SK-N-SH (cell line): ENCODE data around the gene NEURL3. TPM values are rescaled to one million over a fixed set of nuclear protein-coding genes. Genes with fewer than 3 reads are reported as not detected.

Experiments used
- CTCF ChIA-PET: fragments of 300-600, 350-600 bp; formaldehyde crosslinking; extraction: SDS; loops from one replicate; lab custom pipeline; 2021; lab: Yijun Ruan, JAX
- POLR2A ChIA-PET: fragments of 350-600 bp; sonication (Branson Sonifier 250); formaldehyde crosslinking; extraction: SDS; loops from one replicate; lab custom pipeline; 2020; ENCODE audit warnings: antibody characterized with exemption, inconsistent platforms; lab: Yijun Ruan, JAX
- DNase-seq: peaks from one replicate; pipeline ENCODE4 v3.0.0; 2012
- H2AFZ ChIP-seq: fragments of 200-600 bp; sonication (generic); 2 replicates; pipeline ENCODE4 v1.8.1; 2016; ENCODE audit warnings: antibody characterized with exemption, mild to moderate bottlenecking, low read depth
- H3F3A ChIP-seq: fragments of 200-600 bp; sonication (generic); replicated peaks from 2 replicates; pipeline ENCODE3; 2016; ENCODE audit warnings: antibody characterized with exemption, mild to moderate bottlenecking; ENCODE audit not compliant: insufficient read depth
- H3K27ac ChIP-seq, 2 experiments: fragments of 200-500 bp in 1 of 2; fragments of 200-600 bp in 1 of 2; sonication (Bioruptor generic) in 1 of 2; sonication (generic), shearing (Covaris generic) in 1 of 2; 2 replicates each; pipeline versions ENCODE4 v1.5.1 to v1.6.1; 2014 to 2016; ENCODE audit warnings: low read depth in 2 of 2, inconsistent platforms in 1 of 2, low read length in 1 of 2, mild to moderate bottlenecking in 1 of 2, mixed read lengths in 1 of 2
- H3K27me3 ChIP-seq: fragments of 200-600 bp; sonication (generic), shearing (Covaris generic); 2 replicates; pipeline ENCODE4 v1.6.1; 2016; ENCODE audit warnings: mixed run types; ENCODE audit not compliant: insufficient read depth
- H3K36me3 ChIP-seq, 2 experiments: fragments of 200-500 bp in 1 of 2; fragments of 200-600 bp in 1 of 2; sonication (Bioruptor generic) in 1 of 2; sonication (generic) in 1 of 2; replicated peaks in 1 of 2; 2 replicates each; pipeline versions ENCODE3 to v1.5.1; 2014 to 2016; ENCODE audit warnings: low read length in 1 of 2, mild to moderate bottlenecking in 1 of 2; ENCODE audit not compliant: insufficient read depth in 2 of 2, control insufficient read depth in 1 of 2
- H3K4me1 ChIP-seq, 2 experiments: fragments of 200-500 bp in 1 of 2; fragments of 200-600 bp in 1 of 2; sonication (Bioruptor generic) in 1 of 2; sonication (generic), shearing (Covaris generic) in 1 of 2; 2 replicates each; pipeline versions ENCODE4 v1.5.1 to v1.6.1; 2014 to 2016; ENCODE audit warnings: low read depth in 1 of 2, low read length in 1 of 2, mixed run types in 1 of 2; ENCODE audit not compliant: insufficient read depth in 2 of 2, control insufficient read depth in 1 of 2
- H3K4me2 ChIP-seq: fragments of 200-600 bp; sonication (generic), shearing (Covaris generic); 2 replicates; pipeline ENCODE4 v1.6.1; 2017; ENCODE audit warnings: mixed run types
- H3K4me3 ChIP-seq, 2 experiments: fragments of 200-500 bp in 1 of 2; fragments of 200-600 bp in 1 of 2; sonication (Bioruptor generic) in 1 of 2; sonication (generic), shearing (Covaris generic) in 1 of 2; 2 replicates each; pipeline versions ENCODE4 v1.5.1 to v1.8.1; 2014 to 2016; ENCODE audit warnings: low read depth in 2 of 2, inconsistent platforms in 1 of 2, low read length in 1 of 2, mild to moderate bottlenecking in 1 of 2, mixed read lengths in 1 of 2, moderate library complexity in 1 of 2
- H3K79me2 ChIP-seq: fragments of 200-600 bp; sonication (generic); 2 replicates; pipeline ENCODE4 v1.8.1; 2017; ENCODE audit warnings: mild to moderate bottlenecking; ENCODE audit not compliant: insufficient read depth
- H3K9ac ChIP-seq: fragments of 200-600 bp; sonication (generic); 2 replicates; pipeline ENCODE4 v1.6.1; 2017; ENCODE audit warnings: mixed run types
- H3K9me2 ChIP-seq: fragments of 200-600 bp; sonication (generic); 2 replicates; pipeline ENCODE4 v1.6.1; 2017; ENCODE audit warnings: mixed run types
- H3K9me3 ChIP-seq: fragments of 200-600 bp; sonication (generic); 2 replicates; pipeline ENCODE4 v1.6.1; 2017; ENCODE audit warnings: mixed run types, mild to moderate bottlenecking, moderate library complexity
- H4K20me1 ChIP-seq: fragments of 200-600 bp; sonication (generic); 2 replicates; pipeline ENCODE4 v1.6.1; 2017; ENCODE audit warnings: mild to moderate bottlenecking, mixed run types; ENCODE audit not compliant: insufficient read depth
- CHD2 ChIP-seq: fragments of 150-350 bp; IDR thresholded peaks from 2 replicates; pipeline ENCODE4 v1.6.1; 2018; ENCODE audit warnings: low read length; ENCODE audit not compliant: partially characterized antibody
- ELF1 ChIP-seq: IDR thresholded peaks from 2 replicates; pipeline ENCODE4 v1.4.0; 2012
- FOSL2 ChIP-seq: IDR thresholded peaks from 2 replicates; pipeline ENCODE4 v1.4.0; 2012; ENCODE audit warnings: low read depth, mild to moderate bottlenecking, moderate library complexity, borderline replicate concordance
- FOXM1 ChIP-seq: IDR thresholded peaks from 2 replicates; pipeline ENCODE4 v1.4.0; 2012; ENCODE audit warnings: low read depth, mild to moderate bottlenecking
- GABPA ChIP-seq: IDR thresholded peaks from 2 replicates; pipeline ENCODE4 v1.4.0; 2012; ENCODE audit warnings: low read depth, mild to moderate bottlenecking
- JUND ChIP-seq: IDR thresholded peaks from 2 replicates; pipeline ENCODE4 v1.4.0; 2012
- MEF2A ChIP-seq: IDR thresholded peaks from 2 replicates; pipeline ENCODE4 v1.4.0; 2012; ENCODE audit warnings: low read depth, borderline replicate concordance
- MXI1 ChIP-seq: IDR thresholded peaks from 2 replicates; pipeline ENCODE4 v1.6.1; 2012; ENCODE audit warnings: mild to moderate bottlenecking, low read depth, low read length, improper control_type of control experiment
- PBX3 ChIP-seq: IDR thresholded peaks from 2 replicates; pipeline ENCODE4; 2012
- POLR2AphosphoS5 ChIP-seq: IDR thresholded peaks from 2 replicates; pipeline ENCODE4 v1.6.1; 2012; ENCODE audit warnings: low read depth, low read length
- RAD21 ChIP-seq: IDR thresholded peaks from 2 replicates; pipeline ENCODE4 v1.6.1; 2012; ENCODE audit warnings: mild to moderate bottlenecking, low read length
- REST ChIP-seq: IDR thresholded peaks from 2 replicates; pipeline ENCODE4 v1.6.1; 2012; ENCODE audit warnings: mild to moderate bottlenecking, low read depth, low read length, moderate library complexity
- SIN3A ChIP-seq: IDR thresholded peaks from 2 replicates; pipeline ENCODE4 v1.6.1; 2012; ENCODE audit warnings: low read depth, mild to moderate bottlenecking, low read length, moderate library complexity, borderline replicate concordance
- TCF12 ChIP-seq: IDR thresholded peaks from 2 replicates; pipeline ENCODE4 v1.4.0; 2012
- WGBS: methylation state at CpG from one replicate; pipeline ENCODE4 v1.1.6; 2017; ENCODE audit warnings: low lambda C conversion rate; 5-methylcytosine and 5-hydroxymethylcytosine counted together
- polyA plus RNA-seq, 3 experiments: library from polyadenylated mRNA; depleted of rRNA; stranded (reverse); fragments of >200 nt; gene quantifications; 2 replicates each; pipeline ENCODE4 v1.2.3, GENCODE V29; 2012

NEURL3 gene
- polyA plus RNA-seq, 1 of the 3 experiments (the other 2 are of a cell fraction) = 0.08 TPM

- no peak for DNase-seq
- H3K4me3 ChIP-seq = no peak overlapping the region
- H4K20me1 ChIP-seq = no peaks in the 10 kb centered on the region
- H3K4me1 ChIP-seq = peaks cover 0 to 5% of the 10 kb centered on the region in 2 experiments; a peak in 1 of 4 replicates
- no peak overlapping the region for H2AFZ ChIP-seq
- no peak overlapping the region for H3K27ac ChIP-seq
- H3K27me3 ChIP-seq = no peaks in the 10 kb centered on the region
- H3K4me2 ChIP-seq = no peak overlapping the region
- POLR2A ChIA-PET = no interaction called here
- no peaks in the 10 kb centered on the region for H3K36me3 ChIP-seq
- CTCF ChIA-PET = interaction anchor here (0.7 to 7.4 kb wide), 2 partner anchors 13 to 31 kb away, joined by 3 to 59 read pairs; no protein-coding TSS in a partner anchor
- H3F3A ChIP-seq = no peaks in the 10 kb centered on the region
- no peaks in the 10 kb centered on the region for H3K79me2 ChIP-seq
- no peak overlapping the region for H3K9ac ChIP-seq
- H3K9me2 ChIP-seq = no peaks in the 10 kb centered on the region
- TF ChIP-seq FOSL2 (no peak), MEF2A (no peak), FOXM1 (no peak), CHD2 (no peak), REST (no peak), SIN3A (no peak)
- H3K9me3 ChIP-seq = peaks cover 2% of the 10 kb centered on the region; the same call in 1 of the 2 replicates
- WGBS = 76% methylated on average over 7 of the region's 9 CpGs
These were observed 17.4 kb upstream of the NEURL3 start for GRCh38 chr2:96522304-96523203.

- Histone ChIP-seq H3K27ac (no peak overlapping the region), H3K4me1 (peaks cover 0 to 5% of the 10 kb centered on the region in 2 experiments; a peak in 1 of 4 replicates), H3K36me3 (no peaks in the 10 kb centered on the region), H3K9me3 (peaks cover 9% of the 10 kb centered on the region), H3K9me2 (no peaks in the 10 kb centered on the region), H2AFZ (no peak overlapping the region), H4K20me1 (no peaks in the 10 kb centered on the region), H3K4me3 (no peak overlapping the region), H3K4me2 (no peak overlapping the region), H3K27me3 (no peaks in the 10 kb centered on the region), H3F3A (no peaks in the 10 kb centered on the region), H3K9ac (no peak overlapping the region), H3K79me2 (no peaks in the 10 kb centered on the region)
- CTCF ChIA-PET = interaction anchor here (0.6 to 7.4 kb wide), 2 partner anchors 12 to 93 kb away, joined by 3 to 59 read pairs; no protein-coding TSS in a partner anchor
- WGBS = 96% methylated on average over 2 of the region's 2 CpGs
- DNase-seq = no peak
- TF ChIP-seq ELF1 (no peak), RAD21 (no peak), TCF12 (no peak), JUND (no peak), GABPA (no peak), MXI1 (no peak), PBX3 (no peak), POLR2AphosphoS5 (no peak)
- POLR2A ChIA-PET = no interaction called here
These were observed 16.1 kb upstream of the NEURL3 start for GRCh38 chr2:96521219-96521618.
